WTC11 (cell line): ENCODE results near the gene MAML2. TPM values are rescaled to one million over a fixed set of nuclear protein-coding genes. Genes with fewer than 3 reads are reported as not detected.

ENCODE experiments used
- ATAC-seq: fragments of 200-7000 bp; cut with Tn5 transposase; 2 replicates; pipeline ENCODE4 v1.10.0; 2021; ENCODE audit warnings: mild to moderate bottlenecking, moderate library complexity
- CTCF ChIA-PET: fragments of 300-600 bp; sonication (Branson Sonifier 250); formaldehyde crosslinking; loops from one replicate; lab custom pipeline; 2021; ENCODE audit warnings: antibody characterized with exemption; lab: Charles Lee
- POLR2A ChIA-PET: fragments of 350-600 bp; sonication (Branson Sonifier 250); formaldehyde crosslinking; loops from one replicate; lab custom pipeline; 2021; ENCODE audit warnings: antibody characterized with exemption; lab: Charles Lee
- DNase-seq: peaks from one replicate; pipeline ENCODE4 v3.0.0; 2021; ENCODE audit warnings: low spot score
- H3K27ac Mint-ChIP-seq: 2 replicates; pipeline ENCODE4 v1.8.0; 2021; ENCODE audit warnings: mixed read lengths
- H3K27me3 Mint-ChIP-seq: 2 replicates; pipeline ENCODE4 v1.8.0; 2021; ENCODE audit warnings: low read depth, mild to moderate bottlenecking, moderate library complexity, mixed read lengths
- H3K36me3 Mint-ChIP-seq: 2 replicates; pipeline ENCODE4 v1.8.0; 2021; ENCODE audit warnings: mixed read lengths
- H3K4me1 Mint-ChIP-seq: 2 replicates; pipeline ENCODE4 v1.8.0; 2022; ENCODE audit warnings: mixed read lengths
- H3K4me3 Mint-ChIP-seq: 2 replicates; pipeline ENCODE4 v1.8.0; 2021; ENCODE audit warnings: mild to moderate bottlenecking, moderate library complexity, mixed read lengths
- H3K9me3 Mint-ChIP-seq: 2 replicates; pipeline ENCODE4 v1.8.0; 2021; ENCODE audit warnings: mixed read lengths
- ARID4B ChIP-seq: sonication (generic); formaldehyde crosslinking; IDR thresholded peaks from 2 replicates; pipeline ENCODE4 v1.8.0; 2023; ENCODE audit warnings: missing genetic modification reagents, mild to moderate bottlenecking, borderline replicate concordance
- CREB1 ChIP-seq: sonication (generic); formaldehyde crosslinking; IDR thresholded peaks from 2 replicates; pipeline ENCODE4 v1.8.0; 2023; ENCODE audit warnings: mild to moderate bottlenecking, missing genetic modification reagents
- ERG ChIP-seq: fragments of 250-450 bp; sonication (Bioruptor Pico); IDR thresholded peaks from 2 replicates; pipeline ENCODE4 v1.8.0; 2021; ENCODE audit warnings: mild to moderate bottlenecking
- ETV6 ChIP-seq: sonication (generic); formaldehyde crosslinking; IDR thresholded peaks from 2 replicates; pipeline ENCODE4 v1.8.1; 2022; ENCODE audit warnings: mild to moderate bottlenecking, missing genetic modification reagents
- FOXP1 ChIP-seq: sonication (generic); formaldehyde crosslinking; IDR thresholded peaks from 2 replicates; pipeline ENCODE4 v1.8.0; 2022; ENCODE audit warnings: missing genetic modification reagents, mild to moderate bottlenecking, moderate library complexity, borderline replicate concordance
- GTF2I ChIP-seq: fragments of 250-450 bp; sonication (Bioruptor Pico); conservative IDR thresholded peaks from 2 replicates; pipeline ENCODE4 v1.4.0; 2021; ENCODE audit warnings: mild to moderate bottlenecking
- HMGA2 ChIP-seq: fragments of 250-450 bp; sonication (Bioruptor Pico); IDR thresholded peaks from 2 replicates; pipeline ENCODE4 v1.4.0; 2021; ENCODE audit warnings: mild to moderate bottlenecking, moderate library complexity
- HMGXB4 ChIP-seq: sonication (generic); formaldehyde crosslinking; IDR thresholded peaks from 2 replicates; pipeline ENCODE4 v1.8.1; 2023; ENCODE audit warnings: mild to moderate bottlenecking, moderate library complexity, missing genetic modification reagents
- NFATC4 ChIP-seq: fragments of 250-450 bp; sonication (Bioruptor Pico); IDR thresholded peaks from 2 replicates; pipeline ENCODE4 v1.9.0; 2021; ENCODE audit warnings: mild to moderate bottlenecking
- NFE2L1 ChIP-seq: sonication (generic); formaldehyde crosslinking; IDR thresholded peaks from 2 replicates; pipeline ENCODE4 v1.8.1; 2023; ENCODE audit warnings: missing genetic modification reagents
- NFYB ChIP-seq: sonication (generic); formaldehyde crosslinking; conservative IDR thresholded peaks from 2 replicates; pipeline ENCODE4 v1.8.0; 2022; ENCODE audit warnings: low read depth, missing genetic modification reagents
- ZNF232 ChIP-seq: sonication (generic); formaldehyde crosslinking; IDR thresholded peaks from 2 replicates; pipeline ENCODE4 v1.8.0; 2022; ENCODE audit warnings: mild to moderate bottlenecking, missing genetic modification reagents
- ZNF416 ChIP-seq: fragments of 250-450 bp; sonication (Bioruptor Pico); IDR thresholded peaks from 2 replicates; pipeline ENCODE4 v1.9.0; 2021; ENCODE audit warnings: mild to moderate bottlenecking, inconsistent platforms
- total RNA-seq: library from RNA; stranded (reverse); gene quantifications from 3 replicates; pipeline ENCODE4 v1.2.3, GENCODE V29; 2021
- TF ChIP-seq, protein P1 (sequence below): sonication (generic); formaldehyde crosslinking; IDR thresholded peaks from 2 replicates; pipeline ENCODE4 v1.8.1; 2023; ENCODE audit warnings: mild to moderate bottlenecking, missing genetic modification reagents, borderline replicate concordance
- TF ChIP-seq, protein P2 (sequence below): sonication (generic); formaldehyde crosslinking; IDR thresholded peaks from 2 replicates; pipeline ENCODE4 v1.8.0; 2022; ENCODE audit warnings: mild to moderate bottlenecking, missing genetic modification reagents

The MAML2 gene
- total RNA-seq, 1 experiment from 2014 or later, result 8.1 TPM

GRCh38 chr11:96294289-96294688 is 48.7 kb downstream of the MAML2 start:
- Mint-ChIP-seq H3K9me3 (no peaks in the 10 kb centered on the region), H3K4me3 (no peak overlapping the region), H3K27ac (peak overlapping the region; percentile 15; the same call in 1 of the 2 replicates), H3K36me3 (no peaks in the 10 kb centered on the region), H3K4me1 (peaks cover 30% of the 10 kb centered on the region), H3K27me3 (no peaks in the 10 kb centered on the region)
- ChIA-PET POLR2A (interaction anchor here (0.6 kb wide), 1 partner anchor 1770 kb away, joined by 4 read pairs; no protein-coding TSS in a partner anchor), CTCF (interaction anchor here (0.9 kb wide), 1 partner anchor 49 kb away, joined by 6 read pairs; the partner anchor contains the start of gene MAML2)
- ATAC-seq (no peak), DNase-seq (no peak)
- TF ChIP-seq, protein P1, sequence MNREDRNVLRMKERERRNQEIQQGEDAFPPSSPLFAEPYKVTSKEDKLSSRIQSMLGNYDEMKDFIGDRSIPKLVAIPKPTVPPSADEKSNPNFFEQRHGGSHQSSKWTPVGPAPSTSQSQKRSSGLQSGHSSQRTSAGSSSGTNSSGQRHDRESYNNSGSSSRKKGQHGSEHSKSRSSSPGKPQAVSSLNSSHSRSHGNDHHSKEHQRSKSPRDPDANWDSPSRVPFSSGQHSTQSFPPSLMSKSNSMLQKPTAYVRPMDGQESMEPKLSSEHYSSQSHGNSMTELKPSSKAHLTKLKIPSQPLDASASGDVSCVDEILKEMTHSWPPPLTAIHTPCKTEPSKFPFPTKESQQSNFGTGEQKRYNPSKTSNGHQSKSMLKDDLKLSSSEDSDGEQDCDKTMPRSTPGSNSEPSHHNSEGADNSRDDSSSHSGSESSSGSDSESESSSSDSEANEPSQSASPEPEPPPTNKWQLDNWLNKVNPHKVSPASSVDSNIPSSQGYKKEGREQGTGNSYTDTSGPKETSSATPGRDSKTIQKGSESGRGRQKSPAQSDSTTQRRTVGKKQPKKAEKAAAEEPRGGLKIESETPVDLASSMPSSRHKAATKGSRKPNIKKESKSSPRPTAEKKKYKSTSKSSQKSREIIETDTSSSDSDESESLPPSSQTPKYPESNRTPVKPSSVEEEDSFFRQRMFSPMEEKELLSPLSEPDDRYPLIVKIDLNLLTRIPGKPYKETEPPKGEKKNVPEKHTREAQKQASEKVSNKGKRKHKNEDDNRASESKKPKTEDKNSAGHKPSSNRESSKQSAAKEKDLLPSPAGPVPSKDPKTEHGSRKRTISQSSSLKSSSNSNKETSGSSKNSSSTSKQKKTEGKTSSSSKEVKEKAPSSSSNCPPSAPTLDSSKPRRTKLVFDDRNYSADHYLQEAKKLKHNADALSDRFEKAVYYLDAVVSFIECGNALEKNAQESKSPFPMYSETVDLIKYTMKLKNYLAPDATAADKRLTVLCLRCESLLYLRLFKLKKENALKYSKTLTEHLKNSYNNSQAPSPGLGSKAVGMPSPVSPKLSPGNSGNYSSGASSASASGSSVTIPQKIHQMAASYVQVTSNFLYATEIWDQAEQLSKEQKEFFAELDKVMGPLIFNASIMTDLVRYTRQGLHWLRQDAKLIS (CRISPR knock-in tag), result no peak
- no peak for TF ChIP-seq NFE2L1

DNA sequence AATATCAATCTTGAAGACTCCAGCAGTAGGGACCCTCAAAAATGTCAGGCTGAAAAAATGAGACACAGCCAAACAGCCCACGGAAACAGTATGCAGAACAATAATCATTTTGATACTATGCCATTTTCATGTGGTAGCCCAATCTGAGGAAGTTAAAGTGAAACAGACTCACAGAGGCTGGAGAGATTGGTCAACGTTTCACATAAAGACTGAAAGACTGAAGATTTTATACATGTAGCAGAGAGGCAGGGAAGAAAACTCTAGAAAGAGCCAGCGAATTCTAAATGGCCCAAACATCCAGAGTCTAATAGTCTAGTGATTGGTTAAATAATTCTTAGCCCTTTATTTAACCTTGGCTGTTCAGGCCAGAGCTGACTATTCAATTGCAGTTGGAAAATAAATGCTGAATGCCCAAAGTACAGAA is 49.4 kb downstream of the MAML2 start:
- no peaks in the 10 kb centered on the region for H3K36me3 Mint-ChIP-seq
- ATAC-seq, result no peak
- peaks cover 28% of the 10 kb centered on the region for H3K4me1 Mint-ChIP-seq
- no peak overlapping the region for H3K27ac Mint-ChIP-seq
- TF ChIP-seq ETV6 (CRISPR knock-in tag) (no peak), CREB1 (CRISPR knock-in tag) (no peak), ZNF232 (CRISPR knock-in tag) (no peak), ARID4B (CRISPR knock-in tag) (no peak), FOXP1 (no peak), ZNF416 (CRISPR knock-in tag) (no peak), NFATC4 (CRISPR knock-in tag) (no peak), HMGXB4 (CRISPR knock-in tag) (no peak), NFYB (CRISPR knock-in tag) (no peak), ERG (CRISPR knock-in tag) (no peak), HMGA2 (CRISPR knock-in tag) (no peak), GTF2I (no peak)
- TF ChIP-seq, protein P2, sequence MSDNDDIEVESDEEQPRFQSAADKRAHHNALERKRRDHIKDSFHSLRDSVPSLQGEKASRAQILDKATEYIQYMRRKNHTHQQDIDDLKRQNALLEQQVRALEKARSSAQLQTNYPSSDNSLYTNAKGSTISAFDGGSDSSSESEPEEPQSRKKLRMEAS (CRISPR knock-in tag), result no peak
- TF ChIP-seq, all 79 proteins: peak for 0
- H3K9me3 Mint-ChIP-seq, result no peaks in the 10 kb centered on the region
- ChIA-PET CTCF (interaction anchor here (0.9 kb wide), 1 partner anchor 49 kb away, joined by 6 read pairs; the partner anchor contains the start of gene MAML2), POLR2A (interaction anchor here (0.6 kb wide), 1 partner anchor 1769 kb away, joined by 4 read pairs; no protein-coding TSS in a partner anchor)
- H3K4me3 Mint-ChIP-seq, result no peak overlapping the region
- no peaks in the 10 kb centered on the region for H3K27me3 Mint-ChIP-seq
- no peak for DNase-seq
